H1 (cell line): ENCODE measurements around the gene AAK1.

Source experiments
- CEBPB ChIP-seq: IDR thresholded peaks from 2 replicates; pipeline ENCODE4 v1.6.1; 2012; ENCODE audit warnings: low read depth, low read length
- RAD21 ChIP-seq, 2 experiments: IDR thresholded peaks in 1 of 2; conservative IDR thresholded peaks in 1 of 2; 2 replicates each; pipeline ENCODE4 v1.6.1; 2011; ENCODE audit warnings: low read depth in 2 of 2, low read length in 2 of 2, improper control_type of control experiment in 1 of 2, inconsistent platforms in 1 of 2, mild to moderate bottlenecking in 1 of 2, moderate library complexity in 1 of 2
- TF ChIP-seq, protein P1 (sequence below), 3 experiments: IDR thresholded peaks; 1 replicate in 2 of 3; 2 replicates in 1 of 3; pipeline versions ENCODE4 v1.5.1 to v1.6.1; 2011; ENCODE audit warnings: low read length in 3 of 3, mild to moderate bottlenecking in 3 of 3, inconsistent platforms in 2 of 3, low read depth in 1 of 3, moderate library complexity in 1 of 3; ENCODE audit not compliant: insufficient read depth in 1 of 3; ENCODE audit errors: control extremely low read depth in 1 of 3

DNA sequence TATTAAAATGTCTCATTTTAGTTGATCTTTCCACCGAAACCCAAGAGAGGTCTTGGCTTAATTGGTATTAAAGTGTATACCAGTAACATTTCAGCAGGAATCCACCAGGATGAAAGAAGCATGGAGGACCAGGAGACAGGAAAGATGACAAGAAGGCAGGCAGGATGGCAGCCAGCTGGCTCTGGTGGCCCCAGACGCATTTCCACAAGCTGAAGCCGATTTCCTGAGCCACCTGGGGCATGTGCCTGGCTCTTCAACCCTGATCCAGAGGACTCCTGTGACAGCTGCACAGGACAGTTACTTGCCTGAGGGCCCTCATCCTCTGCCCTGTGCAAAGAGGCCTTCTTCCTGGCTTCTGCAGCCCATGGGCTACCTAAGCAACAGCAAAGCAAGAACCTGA is 149.4 kb downstream of the AAK1 start:
- TF ChIP-seq, protein P1, sequence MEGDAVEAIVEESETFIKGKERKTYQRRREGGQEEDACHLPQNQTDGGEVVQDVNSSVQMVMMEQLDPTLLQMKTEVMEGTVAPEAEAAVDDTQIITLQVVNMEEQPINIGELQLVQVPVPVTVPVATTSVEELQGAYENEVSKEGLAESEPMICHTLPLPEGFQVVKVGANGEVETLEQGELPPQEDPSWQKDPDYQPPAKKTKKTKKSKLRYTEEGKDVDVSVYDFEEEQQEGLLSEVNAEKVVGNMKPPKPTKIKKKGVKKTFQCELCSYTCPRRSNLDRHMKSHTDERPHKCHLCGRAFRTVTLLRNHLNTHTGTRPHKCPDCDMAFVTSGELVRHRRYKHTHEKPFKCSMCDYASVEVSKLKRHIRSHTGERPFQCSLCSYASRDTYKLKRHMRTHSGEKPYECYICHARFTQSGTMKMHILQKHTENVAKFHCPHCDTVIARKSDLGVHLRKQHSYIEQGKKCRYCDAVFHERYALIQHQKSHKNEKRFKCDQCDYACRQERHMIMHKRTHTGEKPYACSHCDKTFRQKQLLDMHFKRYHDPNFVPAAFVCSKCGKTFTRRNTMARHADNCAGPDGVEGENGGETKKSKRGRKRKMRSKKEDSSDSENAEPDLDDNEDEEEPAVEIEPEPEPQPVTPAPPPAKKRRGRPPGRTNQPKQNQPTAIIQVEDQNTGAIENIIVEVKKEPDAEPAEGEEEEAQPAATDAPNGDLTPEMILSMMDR (IDR thresholded peaks at IDR 0.05; ENCODE audit: control extremely low read depth in 1 of 3, insufficient read depth in 1 of 3, low read depth in 1 of 3, low read length in 3 of 3) = no peak
- TF ChIP-seq CEBPB (no peak), RAD21 (IDR thresholded peaks at IDR 0.05 in 1 of 2, conservative IDR thresholded peaks at IDR 0.05 in 1 of 2; ENCODE audit: low read depth in 2 of 2, low read length in 2 of 2) (no peak)
